Neutrophil (primary cell): ENCODE measurements around the gene WNK2.

Experiments used
- H3K27ac ChIP-seq: fragments of 200-600 bp; sonication (generic); 2 replicates; pipeline ENCODE4 v1.5.1; 2016; ENCODE audit warnings: mild to moderate bottlenecking, moderate library complexity
- H3K27me3 ChIP-seq: fragments of 200-600 bp; sonication (generic); 2 replicates; pipeline ENCODE4 v1.6.0; 2016; ENCODE audit warnings: mild to moderate bottlenecking
- H3K36me3 ChIP-seq: fragments of 200-600 bp; sonication (generic); 2 replicates; pipeline ENCODE4 v1.5.1; 2017
- H3K4me1 ChIP-seq, 2 experiments: fragments of 200-600 bp in 1 of 2; sonication (generic) in 1 of 2; 1 replicate in 1 of 2; 2 replicates in 1 of 2; pipeline versions ENCODE4 v1.5.1 to v1.6.1; 2013 to 2016; ENCODE audit warnings: low read depth in 1 of 2, low read length in 1 of 2, mild to moderate bottlenecking in 1 of 2, moderate library complexity in 1 of 2; ENCODE audit not compliant: control insufficient read depth in 1 of 2, insufficient read depth in 1 of 2
- H3K4me3 ChIP-seq, 2 experiments: fragments of 200-600 bp in 1 of 2; sonication (generic) in 1 of 2; 1 replicate in 1 of 2; 2 replicates in 1 of 2; pipeline ENCODE4 v1.5.1; 2013 to 2016; ENCODE audit warnings: low read depth in 1 of 2, low read length in 1 of 2, mild to moderate bottlenecking in 1 of 2, moderate library complexity in 1 of 2
- H3K9me3 ChIP-seq: fragments of 200-600 bp; sonication (generic); 2 replicates; pipeline ENCODE4 v1.5.1; 2016
- TF ChIP-seq, protein P1 (sequence below): fragments of 200-600 bp; sonication (generic); IDR thresholded peaks from 2 replicates; pipeline ENCODE4 v1.5.1; 2016; ENCODE audit warnings: antibody characterized with exemption

WNK2 gene

DNA sequence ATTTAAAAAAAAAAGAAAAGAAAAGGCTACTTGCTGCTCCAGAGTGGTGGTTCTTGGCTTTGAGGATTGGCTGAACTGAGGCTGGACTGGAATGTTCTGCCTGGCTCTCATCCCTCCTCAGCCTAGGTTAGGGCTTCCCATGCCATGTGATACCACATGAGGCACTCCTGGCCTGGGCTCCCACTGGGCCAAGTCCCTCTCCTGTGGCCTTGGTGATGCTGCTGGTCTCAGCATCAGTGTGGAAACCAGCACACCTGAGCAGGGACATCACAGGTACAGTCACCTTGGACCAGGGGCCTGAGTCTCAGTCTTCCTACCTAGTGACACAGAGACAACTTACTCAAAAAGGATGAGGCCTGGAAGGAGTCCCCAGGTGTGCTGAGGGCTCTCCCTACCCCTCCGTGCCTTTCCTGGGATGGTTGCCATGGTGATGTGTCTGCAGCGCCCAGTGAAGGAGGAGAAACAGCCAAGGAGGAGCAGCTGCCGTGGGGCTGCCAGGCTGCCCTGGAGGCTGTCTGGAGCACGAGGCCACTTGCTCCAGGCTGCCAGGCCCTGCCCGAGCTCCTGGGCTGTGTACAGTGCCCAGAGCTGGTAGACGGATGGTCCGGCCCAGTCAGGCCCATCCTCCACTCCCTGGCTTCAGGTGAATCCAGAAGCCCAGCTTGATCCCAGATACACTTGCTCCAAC is 71.0 kb downstream of the WNK2 start:
- H3K27me3 ChIP-seq: peaks cover 3% of the 10 kb centered on the region
- TF ChIP-seq, protein P1, sequence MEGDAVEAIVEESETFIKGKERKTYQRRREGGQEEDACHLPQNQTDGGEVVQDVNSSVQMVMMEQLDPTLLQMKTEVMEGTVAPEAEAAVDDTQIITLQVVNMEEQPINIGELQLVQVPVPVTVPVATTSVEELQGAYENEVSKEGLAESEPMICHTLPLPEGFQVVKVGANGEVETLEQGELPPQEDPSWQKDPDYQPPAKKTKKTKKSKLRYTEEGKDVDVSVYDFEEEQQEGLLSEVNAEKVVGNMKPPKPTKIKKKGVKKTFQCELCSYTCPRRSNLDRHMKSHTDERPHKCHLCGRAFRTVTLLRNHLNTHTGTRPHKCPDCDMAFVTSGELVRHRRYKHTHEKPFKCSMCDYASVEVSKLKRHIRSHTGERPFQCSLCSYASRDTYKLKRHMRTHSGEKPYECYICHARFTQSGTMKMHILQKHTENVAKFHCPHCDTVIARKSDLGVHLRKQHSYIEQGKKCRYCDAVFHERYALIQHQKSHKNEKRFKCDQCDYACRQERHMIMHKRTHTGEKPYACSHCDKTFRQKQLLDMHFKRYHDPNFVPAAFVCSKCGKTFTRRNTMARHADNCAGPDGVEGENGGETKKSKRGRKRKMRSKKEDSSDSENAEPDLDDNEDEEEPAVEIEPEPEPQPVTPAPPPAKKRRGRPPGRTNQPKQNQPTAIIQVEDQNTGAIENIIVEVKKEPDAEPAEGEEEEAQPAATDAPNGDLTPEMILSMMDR: no peak
- H3K4me1 ChIP-seq: no peaks in the 10 kb centered on the region
- H3K9me3 ChIP-seq: no peaks in the 10 kb centered on the region
- no peak overlapping the region for H3K4me3 ChIP-seq
- no peaks in the 10 kb centered on the region for H3K36me3 ChIP-seq
- no peak overlapping the region for H3K27ac ChIP-seq

DNA sequence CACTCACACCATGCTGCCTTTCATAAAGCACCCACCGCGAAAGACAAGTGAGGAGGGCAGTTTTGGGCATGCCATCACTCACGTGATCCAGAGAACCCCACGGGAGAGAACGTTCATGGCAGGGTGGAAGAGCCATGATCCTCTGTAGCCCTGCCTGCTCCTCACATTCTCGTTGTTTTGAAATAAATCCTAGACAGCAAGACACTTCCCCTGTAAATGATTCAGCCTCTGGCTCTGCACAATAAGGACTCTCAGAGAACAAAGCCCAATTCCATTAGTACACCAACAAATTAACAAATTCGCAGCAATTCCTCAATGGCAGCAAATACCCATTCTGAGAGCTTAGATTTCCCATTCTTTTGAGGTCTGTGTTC is 71.5 kb downstream of the WNK2 start:
- Histone ChIP-seq H3K9me3 (no peaks in the 10 kb centered on the region), H3K27ac (no peak overlapping the region), H3K4me1 (no peaks in the 10 kb centered on the region), H3K36me3 (no peaks in the 10 kb centered on the region), H3K27me3 (peaks cover 3% of the 10 kb centered on the region), H3K4me3 (no peak overlapping the region)
- TF ChIP-seq, protein P1: no peak

DNA sequence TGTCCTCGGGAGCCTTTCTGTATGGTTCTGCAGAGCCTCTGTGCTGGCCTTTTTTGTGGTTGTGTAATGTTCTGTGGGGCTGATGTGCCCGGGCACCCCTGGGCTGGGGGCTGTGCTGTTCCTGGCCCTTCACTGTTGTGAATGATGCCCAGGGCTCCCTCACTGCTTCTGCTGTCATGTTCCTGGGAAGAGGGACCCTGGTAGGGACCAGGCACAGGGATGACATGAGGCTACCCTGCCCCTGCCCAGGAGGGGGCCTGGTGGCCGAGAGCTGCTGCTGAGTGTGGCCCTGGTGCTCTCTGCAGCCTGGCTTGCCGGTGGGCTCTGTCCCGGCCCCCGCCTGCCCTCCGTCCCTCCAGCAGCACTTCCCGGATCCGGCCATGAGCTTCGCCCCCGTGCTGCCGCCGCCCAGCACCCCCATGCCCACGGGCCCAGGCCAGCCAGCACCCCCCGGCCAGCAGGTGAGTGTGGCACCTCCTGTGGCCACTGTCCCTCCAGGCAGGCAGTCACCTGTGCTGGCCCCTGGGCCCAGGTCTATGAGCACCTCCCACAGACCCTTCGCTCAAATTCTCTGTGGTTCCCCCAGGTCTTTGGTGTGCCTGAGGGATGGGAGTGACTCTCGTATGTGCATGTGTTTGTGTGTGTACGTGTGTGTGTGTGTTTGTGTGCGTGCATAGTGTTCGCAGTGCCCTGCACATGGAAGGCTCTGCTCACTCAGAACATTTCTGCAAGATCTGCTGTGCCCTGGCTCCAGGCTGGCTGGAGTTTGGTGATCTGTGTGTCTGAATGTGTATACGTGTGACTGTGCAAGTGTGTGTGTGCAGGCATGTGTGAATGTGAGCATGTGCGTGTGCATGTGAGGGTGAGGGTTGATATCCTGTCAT is 72.3 kb downstream of the WNK2 start:
- Histone ChIP-seq H3K27ac (no peak overlapping the region), H3K36me3 (no peaks in the 10 kb centered on the region), H3K4me3 (no peak overlapping the region), H3K9me3 (no peaks in the 10 kb centered on the region), H3K27me3 (peaks cover 3% of the 10 kb centered on the region), H3K4me1 (no peaks in the 10 kb centered on the region)
- TF ChIP-seq, protein P1: no peak

DNA sequence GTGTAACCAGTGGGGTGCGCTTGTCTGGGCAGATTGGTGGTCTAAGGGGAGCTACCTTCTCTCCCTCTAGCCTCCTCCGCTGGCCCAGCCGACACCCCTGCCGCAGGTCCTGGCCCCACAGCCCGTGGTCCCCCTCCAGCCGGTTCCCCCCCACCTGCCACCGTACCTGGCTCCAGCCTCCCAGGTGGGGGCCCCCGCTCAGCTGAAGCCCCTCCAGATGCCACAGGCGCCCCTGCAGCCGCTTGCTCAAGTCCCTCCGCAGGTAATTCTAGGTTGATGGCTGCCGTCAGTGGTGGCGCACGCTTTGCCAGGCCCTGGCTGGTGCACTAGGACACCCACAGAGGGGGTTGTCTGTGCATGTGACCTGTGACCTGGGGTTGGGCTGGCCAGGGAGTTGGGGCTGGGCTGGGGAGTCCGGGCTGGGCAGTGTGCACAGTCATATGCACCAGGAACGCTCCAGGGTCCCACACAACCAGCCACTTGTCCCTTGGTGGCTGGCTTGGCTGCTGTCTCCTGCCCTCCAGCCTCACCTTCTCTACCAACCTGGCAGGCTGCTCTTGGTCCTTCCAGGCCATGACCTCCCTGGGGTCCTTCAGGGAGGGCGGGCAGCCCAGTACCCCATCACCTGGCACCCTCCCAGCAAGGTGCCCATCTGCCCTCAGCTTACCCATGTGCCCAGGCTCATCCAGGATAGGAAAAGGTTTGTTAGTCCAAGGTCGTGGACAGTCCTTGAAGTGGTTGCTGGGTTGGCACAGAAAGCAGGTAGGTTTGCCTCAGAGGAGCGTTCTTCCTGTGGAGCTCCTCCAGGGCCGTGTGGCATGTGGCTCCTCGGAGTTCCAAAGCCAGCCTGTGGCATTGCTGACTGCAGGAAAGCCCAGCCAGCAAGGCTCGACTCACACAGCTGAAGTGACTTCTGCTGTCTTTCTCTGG is 73.2 kb downstream of the WNK2 start:
- no peak overlapping the region for H3K4me3 ChIP-seq
- H3K27ac ChIP-seq: no peak overlapping the region
- H3K27me3 ChIP-seq: peaks cover 3% of the 10 kb centered on the region
- no peaks in the 10 kb centered on the region for H3K36me3 ChIP-seq
- TF ChIP-seq, protein P1: no peak
- no peaks in the 10 kb centered on the region for H3K4me1 ChIP-seq
- no peaks in the 10 kb centered on the region for H3K9me3 ChIP-seq

DNA sequence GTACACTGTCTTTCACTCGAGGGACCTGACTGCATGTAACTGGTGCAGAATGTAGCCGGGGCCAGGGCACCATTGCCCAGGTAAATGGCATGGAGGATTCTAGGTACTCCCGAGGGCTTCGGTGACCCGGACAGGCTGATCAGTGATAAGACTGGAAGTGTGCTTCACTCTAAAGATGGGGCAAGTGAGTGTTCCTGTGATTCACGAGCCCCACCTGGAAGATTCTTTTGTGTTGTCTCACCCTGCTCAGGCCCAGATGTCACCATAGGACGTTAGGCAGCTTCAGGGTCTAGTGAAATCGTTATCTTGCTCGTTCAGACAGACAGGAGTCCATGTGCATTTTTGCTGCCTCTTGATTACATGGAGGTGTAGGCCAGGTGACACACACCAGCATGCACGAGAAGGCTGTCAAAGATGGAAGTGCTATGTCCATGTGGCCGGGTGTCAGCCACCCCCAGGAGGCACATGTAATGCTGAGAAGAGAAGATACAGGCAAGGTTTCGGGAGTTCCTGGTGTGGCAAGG is 73.9 kb downstream of the WNK2 start:
- peaks cover 3% of the 10 kb centered on the region for H3K27me3 ChIP-seq
- no peak overlapping the region for H3K4me3 ChIP-seq
- H3K4me1 ChIP-seq: no peaks in the 10 kb centered on the region
- no peaks in the 10 kb centered on the region for H3K36me3 ChIP-seq
- H3K27ac ChIP-seq: no peak overlapping the region
- no peaks in the 10 kb centered on the region for H3K9me3 ChIP-seq
- TF ChIP-seq, protein P1: no peak
